ENCODE results near the gene ORMDL3.

GRCh38 chr17:39921323-39921722 lies 6.1 kb downstream of the ORMDL3 start:
- no peak for TF ChIP-seq EZH2phosphoT487 (IDR thresholded peaks at IDR 0.05; ENCODE audit: low read depth)
- TF ChIP-seq, protein P1, sequence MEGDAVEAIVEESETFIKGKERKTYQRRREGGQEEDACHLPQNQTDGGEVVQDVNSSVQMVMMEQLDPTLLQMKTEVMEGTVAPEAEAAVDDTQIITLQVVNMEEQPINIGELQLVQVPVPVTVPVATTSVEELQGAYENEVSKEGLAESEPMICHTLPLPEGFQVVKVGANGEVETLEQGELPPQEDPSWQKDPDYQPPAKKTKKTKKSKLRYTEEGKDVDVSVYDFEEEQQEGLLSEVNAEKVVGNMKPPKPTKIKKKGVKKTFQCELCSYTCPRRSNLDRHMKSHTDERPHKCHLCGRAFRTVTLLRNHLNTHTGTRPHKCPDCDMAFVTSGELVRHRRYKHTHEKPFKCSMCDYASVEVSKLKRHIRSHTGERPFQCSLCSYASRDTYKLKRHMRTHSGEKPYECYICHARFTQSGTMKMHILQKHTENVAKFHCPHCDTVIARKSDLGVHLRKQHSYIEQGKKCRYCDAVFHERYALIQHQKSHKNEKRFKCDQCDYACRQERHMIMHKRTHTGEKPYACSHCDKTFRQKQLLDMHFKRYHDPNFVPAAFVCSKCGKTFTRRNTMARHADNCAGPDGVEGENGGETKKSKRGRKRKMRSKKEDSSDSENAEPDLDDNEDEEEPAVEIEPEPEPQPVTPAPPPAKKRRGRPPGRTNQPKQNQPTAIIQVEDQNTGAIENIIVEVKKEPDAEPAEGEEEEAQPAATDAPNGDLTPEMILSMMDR (IDR thresholded peaks at IDR 0.05; ENCODE audit: low read depth, low read length), result no peak

Data from OCI-LY3 (cell line).